Activated CD8-positive, alpha-beta memory T cell treated with anti-CD3 and anti-CD28 coated beads for 24 hours (primary cell): ENCODE results near the gene CCDC18.
"Not testable (repeated sequence)": the region's sequence is repeated elsewhere in the genome, so short reads cannot be mapped to it uniquely, and the experiment has no call there.

ENCODE experiments used
- DNase-seq: peaks from one replicate; pipeline ENCODE4 v3.0.0-alpha.2; 2020

CCDC18 gene

DNA sequence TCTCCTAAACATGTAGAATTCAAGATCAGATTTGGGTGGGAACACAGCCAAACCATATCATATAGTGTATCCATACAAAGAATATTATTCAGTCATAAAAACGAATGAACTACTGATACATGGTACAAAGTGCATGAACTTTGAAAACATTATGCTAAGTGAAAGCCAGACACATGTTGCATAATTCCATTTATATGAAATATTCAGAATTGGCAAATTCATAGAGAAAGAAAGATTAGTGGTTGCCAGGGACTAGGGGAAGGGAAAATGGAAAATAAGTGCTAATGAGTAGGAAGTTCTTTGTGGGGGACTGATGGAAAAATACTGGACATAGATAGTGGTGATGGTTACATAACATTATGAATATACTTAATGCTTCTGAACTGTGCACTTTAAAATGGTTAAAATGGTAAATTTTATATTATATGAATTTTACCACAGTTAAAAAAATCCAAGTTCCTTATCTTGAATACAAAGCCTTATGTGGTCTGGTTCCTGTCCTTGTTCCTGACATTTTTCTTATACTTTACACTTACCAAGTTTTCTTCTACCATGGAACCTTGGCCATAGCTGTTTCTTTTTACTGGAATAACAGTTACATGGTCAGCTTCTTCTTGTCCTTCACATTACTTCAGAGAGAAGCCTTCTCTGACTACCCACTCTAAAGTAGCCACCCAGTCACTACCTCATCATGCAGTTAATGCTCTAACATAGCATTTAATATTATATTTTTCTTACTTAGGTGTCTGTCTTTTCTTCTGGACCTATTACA, 64.0 kb downstream of the CCDC18 start:
- no peak for DNase-seq

DNA sequence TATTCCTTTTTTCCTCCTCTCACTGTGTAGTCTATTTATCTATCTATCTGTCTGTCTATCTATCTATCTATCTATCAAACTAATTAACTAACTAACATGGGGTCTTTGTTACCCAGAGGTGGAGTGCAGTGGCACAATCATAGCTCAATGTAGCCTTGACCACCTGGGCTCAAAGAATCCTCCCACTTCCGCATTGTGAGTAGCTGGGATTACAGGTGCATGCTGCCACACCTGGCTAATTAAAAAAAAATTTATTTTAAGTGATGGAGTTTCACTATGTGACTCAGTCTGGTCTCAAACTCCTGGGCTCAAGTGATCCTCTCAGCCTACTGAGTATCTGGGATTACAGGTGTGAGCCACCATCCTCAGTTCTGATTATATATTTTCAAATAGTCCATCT, 71.4 kb downstream of the CCDC18 start:
- DNase-seq: no peak

- DNase-seq: no peak
Observed at GRCh38 chr1:93252598-93252997, 72.1 kb downstream of the CCDC18 start.

DNA sequence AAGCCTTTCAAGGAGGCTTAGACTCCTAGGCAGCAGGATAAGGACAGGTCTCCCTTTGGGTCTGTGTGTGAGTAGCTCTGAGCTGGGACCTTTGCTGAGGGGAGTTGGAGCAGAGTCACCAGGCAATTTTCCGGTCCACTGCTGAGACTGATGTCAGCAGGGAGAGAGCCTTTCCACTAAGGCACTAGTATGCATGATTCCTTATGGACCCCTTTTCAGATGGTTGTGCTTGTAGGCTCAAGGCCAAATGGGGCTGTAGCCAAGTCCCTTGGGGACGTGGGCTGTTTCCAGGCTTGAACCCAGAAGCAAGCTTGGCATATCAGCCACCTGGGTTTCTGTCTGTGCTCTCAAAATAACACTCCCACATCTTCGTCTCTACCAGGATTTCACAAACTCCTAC, 73.0 kb downstream of the CCDC18 start:
- DNase-seq: no peak

- no peak for DNase-seq
Observed at GRCh38 chr1:93255222-93256079, 74.9 kb downstream of the CCDC18 start.

DNA sequence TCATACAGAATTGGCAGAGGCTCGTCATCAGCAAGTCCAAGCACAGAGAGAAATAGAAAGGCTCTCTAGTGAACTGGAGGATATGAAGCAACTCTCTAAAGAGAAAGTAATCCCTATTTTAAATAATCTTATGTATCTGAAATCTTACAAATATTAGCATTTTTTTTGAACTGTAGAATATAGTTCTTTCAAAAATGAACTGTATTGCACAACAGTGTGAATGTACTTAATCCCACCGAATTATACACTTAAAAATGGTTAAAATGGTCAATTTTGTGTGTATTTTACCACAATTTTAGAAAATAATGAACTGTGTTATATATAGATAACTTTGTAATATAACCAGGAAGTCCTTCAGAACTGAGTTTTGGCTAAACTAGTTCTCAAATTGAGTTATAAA, 75.9 kb downstream of the CCDC18 start:
- DNase-seq: no peak

DNA sequence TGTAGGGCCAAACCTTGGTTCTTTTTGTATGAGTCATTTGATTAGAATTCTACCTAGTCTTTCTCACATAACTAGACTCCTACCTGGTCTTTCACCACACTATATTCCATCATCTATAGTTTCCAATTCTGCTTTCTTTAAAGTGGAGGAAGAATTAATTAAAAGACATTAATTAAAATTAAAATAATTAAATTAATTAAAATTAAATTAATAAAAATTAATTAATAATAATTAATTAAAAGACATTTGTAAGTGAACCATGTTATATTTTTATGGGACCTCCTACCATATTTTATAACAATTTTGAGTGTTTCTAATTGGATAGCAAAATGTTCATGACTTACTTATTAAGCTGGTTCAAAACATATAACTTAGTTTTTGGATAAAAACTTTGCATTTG, 77.4 kb downstream of the CCDC18 start:
- no peak for DNase-seq

GRCh38 chr1:93260726-93261125, 80.2 kb downstream of the CCDC18 start:
- DNase-seq: not testable (repeated sequence)

DNA sequence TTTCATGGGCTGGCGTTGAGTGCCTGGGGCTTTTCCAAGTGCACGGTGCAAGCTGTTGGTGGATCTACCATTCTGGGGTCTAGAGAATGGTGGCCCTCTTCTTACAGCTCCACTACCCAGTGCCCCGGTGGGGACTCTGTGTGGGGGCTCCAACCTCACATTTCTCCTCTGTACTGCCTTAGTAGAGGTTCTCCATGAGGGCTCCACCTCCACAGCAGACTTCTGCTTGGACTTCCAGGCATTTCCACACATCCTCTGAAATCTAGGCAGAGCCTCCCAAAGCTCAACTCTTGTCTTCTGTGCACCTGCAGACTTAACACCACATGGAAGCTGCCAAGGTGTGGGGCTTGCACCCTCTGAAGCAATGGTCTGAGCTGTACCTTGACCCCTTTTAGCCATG, 82.1 kb downstream of the CCDC18 start:
- DNase-seq: no peak

DNA sequence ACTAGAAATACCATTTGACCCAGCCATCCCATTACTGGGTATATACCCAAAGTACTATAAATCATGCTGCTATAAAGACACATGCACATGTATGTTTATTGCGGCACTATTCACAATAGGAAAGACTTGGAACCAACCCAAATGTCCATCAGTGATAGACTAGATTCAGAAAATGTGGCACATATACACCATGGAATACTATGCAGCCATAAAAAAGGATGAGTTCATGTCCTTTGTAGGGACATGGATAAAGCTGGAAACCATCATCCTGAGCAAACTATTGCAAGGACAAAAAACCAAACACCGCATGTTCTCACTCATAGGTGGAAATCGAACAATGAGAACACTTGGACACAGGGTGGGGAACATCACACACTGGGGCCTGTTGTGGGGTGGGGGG, 88.4 kb downstream of the CCDC18 start:
- not testable (repeated sequence) for DNase-seq

GRCh38 chr1:93275262-93275633, 94.7 kb downstream of the CCDC18 start:
- DNase-seq: not testable (repeated sequence)

GRCh38 chr1:93275634-93276295, 95.2 kb downstream of the CCDC18 start:
- DNase-seq: no peak

DNA sequence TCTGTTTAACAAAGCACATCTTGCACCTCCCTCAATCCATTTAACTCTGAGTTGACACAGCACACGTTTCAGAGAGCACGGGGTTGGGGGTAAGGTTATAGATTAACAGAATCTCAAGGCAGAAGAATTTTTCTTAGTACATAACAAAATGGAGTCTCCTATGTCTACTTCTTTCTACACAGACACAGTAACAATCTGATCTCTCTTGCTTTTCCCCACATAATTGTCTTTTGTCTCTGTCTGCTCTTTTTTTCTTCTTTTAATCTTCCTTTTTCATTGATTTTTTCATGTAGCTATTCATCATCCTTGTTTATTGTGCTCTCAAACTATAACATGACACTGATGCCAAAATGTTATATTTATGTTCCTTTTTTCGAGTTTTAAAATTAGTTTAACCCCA, 97.0 kb downstream of the CCDC18 start:
- not testable (repeated sequence) for DNase-seq

DNA sequence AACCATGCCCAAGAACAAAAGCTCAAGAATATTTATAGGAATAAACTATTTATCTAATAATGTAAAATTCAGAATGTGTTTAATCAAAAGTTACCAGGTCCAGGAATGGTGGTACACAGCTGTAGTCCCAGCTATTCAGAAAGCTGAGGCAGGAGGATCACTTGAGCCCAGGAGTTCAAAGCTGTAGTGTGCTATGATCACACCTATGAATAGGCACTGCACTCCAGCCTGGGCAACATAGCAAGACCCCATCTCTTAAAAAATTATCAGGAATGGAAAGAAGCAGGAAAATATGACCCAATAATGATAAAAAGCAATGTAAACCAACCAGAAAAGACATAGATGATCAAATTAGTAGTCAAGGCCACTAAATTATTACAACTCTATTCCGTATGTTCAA, 103.0 kb downstream of the CCDC18 start:
- DNase-seq: no peak

DNA sequence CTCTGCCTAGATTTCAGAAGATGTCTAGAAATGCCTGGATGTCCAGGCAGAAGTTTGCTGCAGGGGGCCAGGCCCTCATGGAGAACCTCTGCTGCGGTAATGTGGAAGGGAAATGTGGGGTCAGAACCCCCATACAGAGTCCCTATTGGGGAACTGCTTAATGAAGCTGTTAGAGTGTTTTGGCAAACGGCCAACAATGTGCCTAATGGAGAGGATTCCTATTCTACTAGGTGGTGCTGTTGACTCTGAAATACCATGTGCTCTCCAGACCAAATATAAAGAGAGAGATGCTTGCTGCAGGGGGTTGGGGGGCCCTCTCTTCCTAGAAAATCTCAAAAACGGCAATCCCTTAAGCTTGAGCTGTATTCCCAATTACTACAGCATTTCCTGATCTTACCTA, 108.0 kb downstream of the CCDC18 start:
- no peak for DNase-seq

- no peak for DNase-seq
Observed at GRCh38 chr1:93296555-93297154, 116.1 kb downstream of the CCDC18 start.

DNA sequence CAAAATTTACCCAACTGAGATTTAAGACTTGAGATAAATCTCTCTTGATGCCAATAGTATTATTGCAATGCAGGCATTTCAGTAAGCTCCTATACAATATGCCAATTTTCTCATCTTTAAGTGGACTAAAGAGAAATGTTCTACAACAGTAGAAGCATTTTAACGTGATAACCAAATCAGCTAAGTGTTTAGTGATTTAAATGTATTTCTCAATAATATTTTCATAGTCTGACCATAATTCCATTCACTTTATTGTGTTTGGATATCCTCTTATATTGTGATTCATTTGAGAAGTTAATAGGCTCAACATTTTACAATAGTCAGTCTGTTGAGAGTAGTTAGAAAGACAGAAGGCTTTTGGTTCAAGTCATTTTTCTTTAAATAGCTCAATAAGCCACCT, 120.6 kb downstream of the CCDC18 start:
- DNase-seq: no peak

GRCh38 chr1:93302078-93302477, 121.6 kb downstream of the CCDC18 start:
- no peak for DNase-seq

GRCh38 chr1:93304716-93305138, 124.2 kb downstream of the CCDC18 start:
- no peak for DNase-seq

DNA sequence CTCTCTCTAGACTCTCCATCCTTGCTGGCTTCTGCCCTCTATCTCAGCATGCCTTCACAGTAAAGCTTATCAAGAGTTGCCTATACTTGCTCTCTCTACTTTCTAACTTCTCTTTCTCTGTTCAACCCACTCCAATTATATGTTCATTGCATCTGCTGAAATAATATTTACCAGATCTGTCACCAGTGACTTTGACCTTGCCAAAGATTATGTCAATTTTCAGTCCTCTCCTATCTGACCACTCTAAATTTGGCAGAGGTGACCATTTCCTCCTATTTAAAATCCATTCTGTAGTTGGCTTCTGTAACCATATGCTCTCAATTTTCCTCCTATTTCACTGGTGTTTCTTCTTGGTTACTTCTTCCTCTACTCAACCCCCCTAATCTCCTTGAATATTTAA, 126.4 kb downstream of the CCDC18 start:
- no peak for DNase-seq

DNA sequence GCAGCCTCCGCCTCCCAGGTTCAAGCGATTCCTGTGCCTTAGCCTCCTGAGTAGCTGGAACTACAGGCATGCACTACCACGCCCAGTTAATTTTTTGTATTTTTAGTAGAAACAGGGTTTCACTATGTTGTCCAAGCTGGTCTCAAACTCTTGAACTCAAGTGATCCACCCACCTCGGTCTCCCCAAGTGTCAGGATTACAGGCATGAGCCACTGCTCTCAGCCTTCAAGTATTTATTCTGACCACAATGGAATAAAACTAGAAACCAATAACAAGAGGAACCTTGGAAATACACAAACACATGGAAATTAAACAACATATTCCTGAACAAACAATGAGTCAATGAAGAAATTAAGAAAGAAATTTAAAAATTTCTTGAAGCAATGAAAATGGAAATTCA, 132.5 kb downstream of the CCDC18 start:
- no peak for DNase-seq

GRCh38 chr1:93317207-93317606, 136.7 kb downstream of the CCDC18 start:
- no peak for DNase-seq

- DNase-seq: no peak
Observed at GRCh38 chr1:93317943-93318342, 137.4 kb downstream of the CCDC18 start.
